B cell (primary cell): Measurements from ENCODE around the gene KLRC2. TPM values are rescaled to one million over a fixed set of nuclear protein-coding genes. Genes with fewer than 3 reads are reported as not detected.
A peak's percentile ranks its signal among the peaks of the same experiment; 100 is the strongest.

ENCODE experiments used
- ATAC-seq: fragments of 200-7000 bp; cut with Tn5 transposase; one replicate; pipeline ENCODE4 v1.10.0; 2021; ENCODE audit warnings: low read depth, mild to moderate bottlenecking, moderate number of reproducible peaks, moderate library complexity
- CTCF ChIA-PET: fragments of 350-600 bp; sonication (Branson Sonifier 250); formaldehyde crosslinking; loops from one replicate; lab custom pipeline; 2021; ENCODE audit warnings: antibody characterized with exemption, inconsistent platforms; lab: Charles Lee
- POLR2A ChIA-PET: fragments of 350-600 bp; sonication (Branson Sonifier 250); formaldehyde crosslinking; loops from one replicate; lab custom pipeline; 2021; ENCODE audit warnings: antibody characterized with exemption; lab: Charles Lee
- DNase-seq: peaks from one replicate; pipeline ENCODE4 v3.0.0; 2013
- H2AFZ ChIP-seq: 2 replicates; pipeline ENCODE4 v1.6.1; 2012; ENCODE audit warnings: mild to moderate bottlenecking, low read depth, low read length; ENCODE audit not compliant: insufficient read depth, poor library complexity, severe bottlenecking
- H3K27ac ChIP-seq, 2 donors: 1 replicate in 1 of 2; 2 replicates in 1 of 2; pipeline ENCODE4 v1.5.1; 2012 to 2013; ENCODE audit warnings: low read length in 2 of 2, mild to moderate bottlenecking in 2 of 2, moderate library complexity in 1 of 2
- H3K27me3 ChIP-seq, 4 experiments: fragments of 200-600 bp in 1 of 4; sonication (generic) in 1 of 4; replicated peaks in 1 of 4; 1 replicate in 2 of 4; 2 replicates in 2 of 4; pipeline versions ENCODE4 v1.6.1 to v1.7.0; 2013 to 2016; ENCODE audit warnings: low read length in 3 of 4, mild to moderate bottlenecking in 2 of 4, mixed read lengths in 1 of 4, moderate library complexity in 1 of 4; ENCODE audit not compliant: insufficient read depth in 4 of 4, control insufficient read depth in 3 of 4; ENCODE audit errors: control extremely low read depth in 1 of 4
- H3K36me3 ChIP-seq, 2 experiments: replicated peaks in 1 of 2; 1 replicate in 1 of 2; 2 replicates in 1 of 2; pipeline versions ENCODE4 v1.6.1 to v1.7.1; 2013; ENCODE audit warnings: low read length in 1 of 2; ENCODE audit not compliant: insufficient read depth in 2 of 2, control insufficient read depth in 1 of 2; ENCODE audit errors: control extremely low read depth in 1 of 2, extremely low read depth in 1 of 2
- H3K4me1 ChIP-seq, 2 donors: fragments of 200-600 bp in 1 of 2; sonication (generic) in 1 of 2; 1 replicate in 1 of 2; 2 replicates in 1 of 2; pipeline versions ENCODE4 v1.5.1 to v1.6.1; 2013 to 2017; ENCODE audit warnings: low read length in 2 of 2; ENCODE audit not compliant: control insufficient read depth in 2 of 2, insufficient read depth in 2 of 2
- H3K4me2 ChIP-seq: replicated peaks from 2 replicates; pipeline ENCODE3; 2012; ENCODE audit warnings: mild to moderate bottlenecking, low read depth, low read length; ENCODE audit not compliant: poor library complexity, severe bottlenecking
- H3K4me3 ChIP-seq, 5 experiments: fragments of 200-600 bp in 1 of 5; sonication (generic) in 1 of 5; 1 replicate in 3 of 5; 2 replicates in 2 of 5; pipeline versions ENCODE4 v1.5.1 to v1.7.0; 2011 to 2016; ENCODE audit warnings: low read length in 4 of 5, mild to moderate bottlenecking in 4 of 5, low read depth in 2 of 5, control low read depth in 1 of 5, moderate library complexity in 1 of 5; ENCODE audit not compliant: insufficient read depth in 1 of 5; ENCODE audit errors: control extremely low read depth in 1 of 5, extremely low read depth in 1 of 5
- H3K79me2 ChIP-seq: fragments of 200-600 bp; sonication (generic); one replicate; pipeline ENCODE4 v1.6.0; 2016; ENCODE audit warnings: low read length; ENCODE audit not compliant: control insufficient read depth, insufficient read depth
- H3K9ac ChIP-seq: fragments of 200-600 bp; sonication (generic); 2 replicates; pipeline ENCODE4 v1.6.1; 2017; ENCODE audit warnings: mild to moderate bottlenecking, low read length, moderate library complexity
- H3K9me3 ChIP-seq, 3 donors: one replicate each; pipeline versions ENCODE4 v1.6.1 to v1.7.1; 2013; ENCODE audit warnings: low read length in 2 of 3; ENCODE audit not compliant: control insufficient read depth in 2 of 3, insufficient read depth in 1 of 3; ENCODE audit errors: control extremely low read depth in 1 of 3
- H4K20me1 ChIP-seq: 2 replicates; pipeline ENCODE4 v1.6.0; 2012; ENCODE audit warnings: mild to moderate bottlenecking, low read length; ENCODE audit not compliant: insufficient read depth, control insufficient read depth, poor library complexity, severe bottlenecking
- H3K27ac Mint-ChIP-seq: one replicate; pipeline ENCODE4 v1.8.0; 2021; ENCODE audit warnings: mixed read lengths
- H3K27me3 Mint-ChIP-seq: one replicate; pipeline ENCODE4 v1.8.0; 2021; ENCODE audit warnings: mixed read lengths
- H3K4me1 Mint-ChIP-seq: one replicate; pipeline ENCODE4 v1.8.0; 2021; ENCODE audit warnings: mixed read lengths
- H3K4me3 Mint-ChIP-seq: one replicate; pipeline ENCODE4 v1.8.0; 2021; ENCODE audit warnings: mixed read lengths
- H3K9me3 Mint-ChIP-seq: one replicate; pipeline ENCODE4 v1.8.0; 2022; ENCODE audit warnings: mixed read lengths; ENCODE audit not compliant: insufficient read depth
- CTCF ChIP-seq: fragments of 200-600 bp; IDR thresholded peaks from one replicate; pipeline ENCODE4 v1.8.0; 2022; ENCODE audit warnings: antibody characterized with exemption, mild to moderate bottlenecking
- EZH2 ChIP-seq: IDR thresholded peaks from 2 replicates; pipeline ENCODE4 v1.6.1; 2012; ENCODE audit warnings: borderline replicate concordance, low read depth, mild to moderate bottlenecking, moderate library complexity, low read length; ENCODE audit not compliant: insufficient read depth, poor library complexity, severe bottlenecking
- WGBS: methylation state at CpG from one replicate; pipeline ENCODE4 v1.1.5; 2013; ENCODE audit warnings: missing lambda C conversion rate; ENCODE audit not compliant: insufficient coverage; 5-methylcytosine and 5-hydroxymethylcytosine counted together
- intact Hi-C: fragments of 100-400 bp; cut with micrococcal nuclease; formaldehyde crosslinking; loops from one replicate; pipeline ENCODE4 v1.10.0; 2022
- polyA plus RNA-seq: library from polyadenylated mRNA; depleted of rRNA; stranded (reverse); fragments of >200 nt; gene quantifications from 2 replicates; pipeline ENCODE4 v1.2.3, GENCODE V29; 2012
- total RNA-seq, 2 donors: library from RNA; stranded (reverse); fragments of 120-200 nt in 1 of 2; gene quantifications; 1 replicate in 1 of 2; 2 replicates in 1 of 2; pipeline versions ENCODE4 v1.2.3 to v1.2.4, GENCODE V29; 2013 to 2022

Gene KLRC2
- total and polyA plus RNA-seq, 2 donors (not counting 1 experiment from before 2014, with no cell fraction given) = 0.21 to 0.59 TPM

DNA sequence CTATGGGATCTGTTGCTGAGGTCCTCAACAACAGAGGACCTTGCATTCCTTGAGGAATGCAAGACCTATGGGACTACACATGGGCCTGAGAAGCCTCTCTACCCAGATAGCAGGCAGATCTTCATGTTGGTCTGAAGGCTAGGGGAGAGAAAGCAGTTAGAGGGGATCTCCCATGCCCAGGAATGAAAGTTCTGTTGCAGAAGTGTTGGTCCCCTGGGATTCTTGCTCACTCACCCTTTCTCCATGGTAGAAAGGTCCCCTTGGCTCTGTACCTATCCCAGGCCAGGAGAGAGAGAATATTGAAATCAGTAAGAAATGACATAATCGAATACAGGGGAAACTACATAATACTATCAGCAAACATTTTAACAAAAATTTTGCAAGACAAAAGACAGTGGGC lies 33.9 kb upstream of the KLRC2 start:
- Mint-ChIP-seq H3K27ac (no peak overlapping the region), H3K27me3 (peaks cover 23% of the 10 kb centered on the region), H3K4me1 (no peaks in the 10 kb centered on the region), H3K4me3 (no peak overlapping the region), H3K9me3 (no peaks in the 10 kb centered on the region)
- Histone ChIP-seq H4K20me1 (no peaks in the 10 kb centered on the region), H3K9ac (no peak overlapping the region), H3K27me3 (no peaks in the 10 kb centered on the region), H3K4me2 (no peak overlapping the region), H3K4me1 (peaks cover 0 to 3% of the 10 kb centered on the region in 2 donors), H3K27ac (no peak overlapping the region), H3K36me3 (no peaks in the 10 kb centered on the region), H2AFZ (no peak overlapping the region), H3K9me3 (peaks cover 0 to 3% (median 0%) of the 10 kb centered on the region in 3 donors), H3K4me3 (no peak overlapping the region), H3K79me2 (no peaks in the 10 kb centered on the region)
- no CpG with 5 or more reads among the region's 1 CpG for WGBS
- ATAC-seq (no peak), DNase-seq (peak; percentile 5)
- TF ChIP-seq CTCF (no peak), EZH2 (no peak)
- ChIA-PET CTCF (no interaction called here), POLR2A (no interaction called here)
- intact Hi-C loops = no loop called here

- intact Hi-C loops = no loop called here
- Histone ChIP-seq H3K4me3 (no peak overlapping the region), H3K9me3 (peaks cover 0 to 3% (median 0%) of the 10 kb centered on the region in 3 donors), H3K27ac (no peak overlapping the region), H3K9ac (no peak overlapping the region), H3K79me2 (no peaks in the 10 kb centered on the region), H3K27me3 (no peaks in the 10 kb centered on the region), H3K36me3 (no peaks in the 10 kb centered on the region), H3K4me1 (peaks cover 0 to 3% of the 10 kb centered on the region in 2 donors), H3K4me2 (no peak overlapping the region), H4K20me1 (no peaks in the 10 kb centered on the region), H2AFZ (no peak overlapping the region)
- 86% methylated on average over 4 of the region's 4 CpGs for WGBS
- no peak overlapping the region for H3K27ac Mint-ChIP-seq
- TF ChIP-seq CTCF (no peak), EZH2 (no peak)
- ChIA-PET CTCF (no interaction called here), POLR2A (no interaction called here)
- ATAC-seq = no peak
- peaks cover 37% of the 10 kb centered on the region for H3K27me3 Mint-ChIP-seq
- no peaks in the 10 kb centered on the region for H3K4me1 Mint-ChIP-seq
- H3K4me3 Mint-ChIP-seq = no peak overlapping the region
- no peak for DNase-seq
- no peaks in the 10 kb centered on the region for H3K9me3 Mint-ChIP-seq
Observed at GRCh38 chr12:10466311-10466710, 30.5 kb upstream of the KLRC2 start.
